Spleen (tissue), 11 donors: Measurements from ENCODE around the gene SLC22A23. TPM values are rescaled to one million over a fixed set of nuclear protein-coding genes. Genes with fewer than 3 reads are reported as not detected.

Experiments used
- DNase-seq: peaks from one replicate; pipeline ENCODE4 v3.0.0-alpha.2; 2020
- H3K27ac ChIP-seq, 8 donors: fragments of 200-600 bp; sonication (generic) in 7 of 8; 1 replicate in 4 of 8; 2 replicates in 4 of 8; pipeline versions ENCODE4 v1.5.0 to v1.8.0; 2016 to 2021; ENCODE audit warnings: inconsistent platforms in 4 of 8, mild to moderate bottlenecking in 4 of 8, moderate library complexity in 1 of 8
- H3K27me3 ChIP-seq, 7 donors: fragments of 200-600 bp; sonication (generic) in 6 of 7; replicated peaks in 1 of 7; 1 replicate in 4 of 7; 2 replicates in 3 of 7; pipeline versions ENCODE4 v1.5.0 to v1.8.0; 2016 to 2021; ENCODE audit warnings: inconsistent platforms in 3 of 7, mild to moderate bottlenecking in 1 of 7
- H3K36me3 ChIP-seq, 6 donors: fragments of 200-600 bp; sonication (generic) in 5 of 6; 1 replicate in 4 of 6; 2 replicates in 2 of 6; pipeline versions ENCODE4 v1.5.0 to v1.8.0; 2016 to 2021; ENCODE audit warnings: inconsistent platforms in 2 of 6
- H3K4me1 ChIP-seq, 6 donors: fragments of 200-600 bp; sonication (generic) in 5 of 6; 1 replicate in 3 of 6; 2 replicates in 3 of 6; pipeline versions ENCODE4 v1.5.0 to v1.8.0; 2016 to 2021; ENCODE audit warnings: inconsistent platforms in 3 of 6
- H3K4me3 ChIP-seq, 8 donors: fragments of 200-600 bp; sonication (generic) in 7 of 8; 1 replicate in 4 of 8; 2 replicates in 4 of 8; pipeline versions ENCODE4 v1.5.0 to v1.8.0; 2016 to 2021; ENCODE audit warnings: inconsistent platforms in 4 of 8, mild to moderate bottlenecking in 4 of 8, moderate library complexity in 2 of 8
- H3K9me3 ChIP-seq, 8 donors: fragments of 200-600 bp; sonication (generic) in 7 of 8; 1 replicate in 4 of 8; 2 replicates in 4 of 8; pipeline versions ENCODE4 v1.5.0 to v1.8.0; 2016 to 2021; ENCODE audit warnings: inconsistent platforms in 4 of 8
- CTCF ChIP-seq, 11 experiments: fragments of 200-600 bp in 7 of 11; fragments of 450-650 bp in 4 of 11; sonication (generic) in 4 of 11; IDR thresholded peaks in 8 of 11; conservative IDR thresholded peaks in 3 of 11; 1 replicate in 7 of 11; 2 replicates in 4 of 11; pipeline versions ENCODE4 v1.4.0 to v1.8.0; 2016 to 2021; ENCODE audit warnings: antibody characterized with exemption in 11 of 11, inconsistent platforms in 4 of 11, mild to moderate bottlenecking in 1 of 11
- POLR2A ChIP-seq, 3 donors: fragments of 450-650 bp; IDR thresholded peaks; one replicate each; pipeline ENCODE4 v1.5.1; 2017; ENCODE audit warnings: antibody characterized with exemption in 3 of 3, mild to moderate bottlenecking in 1 of 3
- POLR2AphosphoS5 ChIP-seq, 3 donors: sonication (generic); formaldehyde crosslinking; IDR thresholded peaks; one replicate each; pipeline ENCODE4 v1.5.1; 2017; ENCODE audit warnings: antibody characterized with exemption in 3 of 3
- WGBS, 5 donors: extraction: QIAGEN DNeasy Blood & Tissue Kit in 3 of 5; methylation state at CpG; one replicate each; pipeline versions ENCODE4 v1.1.5 to v1.1.7; 2013 to 2018; 5-methylcytosine and 5-hydroxymethylcytosine counted together
- intact Hi-C: fragments of 100-400 bp; cut with DNase I; formaldehyde crosslinking; loops from one replicate; pipeline ENCODE4 v1.15.0; 2023; ENCODE audit warnings: low total_unique reads
- polyA plus RNA-seq, 3 donors: library from polyadenylated mRNA; stranded (reverse); fragments of 200-250 nt; gene quantifications; one replicate each; pipeline ENCODE4 v1.2.1, GENCODE V29; 2013
- total RNA-seq, 7 donors: library from RNA; depleted of rRNA in 3 of 7; stranded (reverse); fragments of >200 nt in 3 of 7; fragmentation: NEBNext Ultra II Directional in 4 of 7; extraction: Animal tissue kit (Norgen Biotek cat#: 25700) in 4 of 7; gene quantifications; one replicate each; pipeline versions ENCODE4 v1.1.0 to v1.2.1, GENCODE V29; 2016 to 2021
- donor health status: healthy with polysubstance abuse.
- donor health status: DM: no; HTN: no; CAD: no; lungs with moderate emphysema.
- donor health status: DM: no; HTN: no; CAD: no.
- donor health status: Bipolar disorder and iron deficiency.
- donor health status: healthy.
- donor health status: DM: no; HTN: no; CAD: no.
- donor health status: DM: yes; HTN: yes; CAD: no.

The SLC22A23 gene
- total and polyA plus RNA-seq, 10 donors: 1.9 to 22.6 (median 18.3) TPM

GRCh38 chr6:3405679-3406078, 51.2 kb downstream of the SLC22A23 start:
- peaks cover 0 to 16% (median 11%) of the 10 kb centered on the region in 6 donors for H3K4me1 ChIP-seq
- no peaks in the 10 kb centered on the region for H3K27me3 ChIP-seq
- H3K4me3 ChIP-seq: no peak overlapping the region
- no peaks in the 10 kb centered on the region for H3K36me3 ChIP-seq
- DNase-seq: no peak
- no peaks in the 10 kb centered on the region for H3K9me3 ChIP-seq
- intact Hi-C loops: no loop called here
- no peak for TF ChIP-seq POLR2AphosphoS5 (IDR thresholded peaks at IDR 0.05)
- TF ChIP-seq CTCF (IDR thresholded peaks at IDR 0.05 in 8 of 11, conservative IDR thresholded peaks at IDR 0.05 in 3 of 11): no peak
- no peak for TF ChIP-seq POLR2A (IDR thresholded peaks at IDR 0.05)
- H3K27ac ChIP-seq: no peak overlapping the region

- Histone ChIP-seq H3K4me3 (no peak overlapping the region), H3K27me3 (no peaks in the 10 kb centered on the region), H3K9me3 (no peaks in the 10 kb centered on the region), H3K27ac (no peak overlapping the region), H3K4me1 (peaks cover 0 to 12% (median 11%) of the 10 kb centered on the region in 6 donors), H3K36me3 (no peaks in the 10 kb centered on the region)
- TF ChIP-seq CTCF (IDR thresholded peaks at IDR 0.05 in 8 of 11, conservative IDR thresholded peaks at IDR 0.05 in 3 of 11) (no peak), POLR2AphosphoS5 (IDR thresholded peaks at IDR 0.05) (no peak), POLR2A (IDR thresholded peaks at IDR 0.05) (no peak)
- no peak for DNase-seq
- intact Hi-C loops: no loop called here
- 91 to 96% (median 95%) methylated on average over 11 of the region's 11 CpGs for WGBS, 5 donors
Observed at GRCh38 chr6:3405182-3405518, 51.7 kb downstream of the SLC22A23 start.

- peaks cover 0 to 12% (median 11%) of the 10 kb centered on the region in 6 donors for H3K4me1 ChIP-seq
- WGBS, 5 donors: 56 to 64% (median 62%) methylated on average over 13 of the region's 13 CpGs
Observed at GRCh38 chr6:3403238-3404173, 53.3 kb downstream of the SLC22A23 start.

More at GRCh38 chr6:3403238-3404173, 53.3 kb downstream of the SLC22A23 start:
- Histone ChIP-seq H3K36me3 (no peaks in the 10 kb centered on the region), H3K4me3 (no peak overlapping the region), H3K9me3 (no peaks in the 10 kb centered on the region), H3K27me3 (no peaks in the 10 kb centered on the region), H3K27ac (no peak overlapping the region)
- intact Hi-C loops: no loop called here
- no peak for DNase-seq
- TF ChIP-seq CTCF (IDR thresholded peaks at IDR 0.05 in 8 of 11, conservative IDR thresholded peaks at IDR 0.05 in 3 of 11) (no peak), POLR2AphosphoS5 (IDR thresholded peaks at IDR 0.05) (no peak)
